NB4 (cell line): ENCODE data around the gene RFXANK.

ENCODE experiments used
- CTCF ChIP-seq: IDR thresholded peaks from one replicate; pipeline ENCODE4 v1.5.1; 2012; ENCODE audit warnings: low read depth, low read length
- POLR2A ChIP-seq: IDR thresholded peaks from 2 replicates; pipeline ENCODE4 v1.6.1; 2011; ENCODE audit warnings: mild to moderate bottlenecking; ENCODE audit not compliant: insufficient read length; ENCODE audit errors: extremely low read depth

GRCh38 chr19:19151418-19151817 lies 40.6 kb upstream of the RFXANK start:
- no peak for TF ChIP-seq POLR2A
- TF ChIP-seq CTCF = no peak
